IMR-90 (cell line): Measurements from ENCODE around the gene TENM4. TPM values are rescaled to one million over a fixed set of nuclear protein-coding genes. Genes with fewer than 3 reads are reported as not detected.

Experiments
- ATAC-seq: fragments of 200-7000 bp; cut with Tn5 transposase; 2 replicates; pipeline ENCODE4 v1.9.1; 2020; ENCODE audit warnings: low read depth, mild to moderate bottlenecking, moderate library complexity
- BruUV-seq: library from RNA; stranded (reverse); fragments of 400-500 nt; replicated peaks from 2 replicates; lab custom pipeline; 2021; lab: Mats Ljungman, UMichigan
- CTCF ChIA-PET: fragments of 300-600 bp; formaldehyde crosslinking; extraction: SDS; loops from one replicate; lab custom pipeline; 2021; ENCODE audit warnings: antibody characterized with exemption; lab: Yijun Ruan, JAX
- POLR2A ChIA-PET: fragments of 300-600 bp; sonication (Branson Sonifier 250); formaldehyde crosslinking; loops from one replicate; lab custom pipeline; 2022; ENCODE audit warnings: antibody characterized with exemption; ENCODE audit not compliant: unreplicated experiment; lab: Charles Lee
- DNase-seq: peaks from one replicate; pipeline ENCODE4 v3.0.0; 2013
- H2AFZ ChIP-seq: replicated peaks from 2 replicates; pipeline ENCODE3; 2013; ENCODE audit warnings: low read length, mild to moderate bottlenecking; ENCODE audit not compliant: poor library complexity
- H2AK5ac ChIP-seq: 2 replicates; pipeline ENCODE4 v1.6.1; 2013; ENCODE audit warnings: low read depth, low read length, inconsistent platforms
- H2AK9ac ChIP-seq: replicated peaks from 2 replicates; pipeline ENCODE3; 2013; ENCODE audit warnings: mild to moderate bottlenecking, low read depth, low read length, moderate library complexity; ENCODE audit not compliant: poor library complexity
- H2BK120ac ChIP-seq: 2 replicates; pipeline ENCODE4 v1.6.1; 2013; ENCODE audit warnings: low read depth, low read length, inconsistent platforms
- H2BK15ac ChIP-seq: 3 replicates; pipeline ENCODE4 v1.6.1; 2013; ENCODE audit warnings: low read depth, low read length, inconsistent platforms
- H2BK20ac ChIP-seq: 2 replicates; pipeline ENCODE4 v1.6.1; 2013; ENCODE audit warnings: low read depth, mild to moderate bottlenecking, inconsistent platforms, low read length, moderate library complexity
- H2BK5ac ChIP-seq: 2 replicates; pipeline ENCODE4 v1.6.1; 2013; ENCODE audit warnings: mild to moderate bottlenecking, low read depth, low read length, inconsistent platforms; ENCODE audit not compliant: poor library complexity, severe bottlenecking
- H3K14ac ChIP-seq: replicated peaks from 2 replicates; pipeline ENCODE4 v1.6.1; 2013; ENCODE audit warnings: low read depth, low read length, inconsistent platforms
- H3K18ac ChIP-seq: 2 replicates; pipeline ENCODE4 v1.6.1; 2013; ENCODE audit warnings: low read depth, low read length, control low read depth
- H3K23ac ChIP-seq: 2 replicates; pipeline ENCODE4 v1.6.1; 2013; ENCODE audit warnings: low read depth, low read length, inconsistent platforms
- H3K27ac ChIP-seq: 2 replicates; pipeline ENCODE4 v1.5.1; 2013; ENCODE audit warnings: mild to moderate bottlenecking, control low read depth, low read length; ENCODE audit not compliant: insufficient read depth
- H3K27me3 ChIP-seq: 2 replicates; pipeline ENCODE4 v1.6.1; 2013; ENCODE audit warnings: low read length; ENCODE audit not compliant: control insufficient read depth, insufficient read depth
- H3K36me3 ChIP-seq: 2 replicates; pipeline ENCODE4 v1.6.1; 2013; ENCODE audit warnings: low read length, mixed read lengths; ENCODE audit not compliant: control insufficient read depth, insufficient read depth
- H3K4ac ChIP-seq: 2 replicates; pipeline ENCODE4 v1.6.1; 2013; ENCODE audit warnings: low read depth, low read length, inconsistent platforms
- H3K4me1 ChIP-seq: 2 replicates; pipeline ENCODE4 v1.6.1; 2013; ENCODE audit warnings: low read length, mixed read lengths; ENCODE audit not compliant: control insufficient read depth, insufficient read depth
- H3K4me2 ChIP-seq: 2 replicates; pipeline ENCODE4 v1.6.1; 2013; ENCODE audit warnings: low read depth, mild to moderate bottlenecking, control low read depth, low read length, moderate library complexity
- H3K4me3 ChIP-seq: 2 replicates; pipeline ENCODE4 v1.5.1; 2013; ENCODE audit warnings: low read depth, mild to moderate bottlenecking, control low read depth, low read length, moderate library complexity; ENCODE audit not compliant: insufficient read depth
- H3K56ac ChIP-seq: 2 replicates; pipeline ENCODE4 v1.6.1; 2013; ENCODE audit warnings: low read length, inconsistent platforms; ENCODE audit not compliant: insufficient read depth; ENCODE audit errors: extremely low read depth
- H3K79me1 ChIP-seq, 2 experiments: 2 replicates each; pipeline ENCODE4 v1.6.1; 2013; ENCODE audit warnings: low read length in 2 of 2, inconsistent platforms in 1 of 2, low read depth in 1 of 2
- H3K9ac ChIP-seq: 2 replicates; pipeline ENCODE4 v1.6.1; 2013; ENCODE audit warnings: low read depth, low read length, control low read depth
- H3K9me1 ChIP-seq: 2 replicates; pipeline ENCODE4 v1.6.1; 2013; ENCODE audit warnings: low read length, inconsistent platforms; ENCODE audit not compliant: insufficient read depth
- H3K9me3 ChIP-seq: 2 replicates; pipeline ENCODE4 v1.6.1; 2013; ENCODE audit warnings: low read length; ENCODE audit not compliant: control insufficient read depth, insufficient read depth
- H4K20me1 ChIP-seq: 2 replicates; pipeline ENCODE4 v1.6.1; 2013; ENCODE audit warnings: low read length, inconsistent platforms; ENCODE audit not compliant: insufficient read depth
- H4K5ac ChIP-seq: 2 replicates; pipeline ENCODE4 v1.6.1; 2013; ENCODE audit warnings: mild to moderate bottlenecking, low read depth, low read length, control low read depth
- H4K8ac ChIP-seq, 2 experiments: 2 replicates each; pipeline ENCODE4 v1.6.1; 2013; ENCODE audit warnings: low read depth in 2 of 2, low read length in 2 of 2, control low read depth in 1 of 2, inconsistent platforms in 1 of 2
- H4K91ac ChIP-seq: 2 replicates; pipeline ENCODE4 v1.6.1; 2013; ENCODE audit warnings: low read depth, low read length, inconsistent platforms; ENCODE audit not compliant: insufficient read depth
- BHLHE40 ChIP-seq: fragments of 150-350 bp; IDR thresholded peaks from 2 replicates; pipeline ENCODE4 v1.6.1; 2016; ENCODE audit warnings: mild to moderate bottlenecking, low read depth, low read length
- CEBPB ChIP-seq: IDR thresholded peaks from 2 replicates; pipeline ENCODE4 v1.6.1; 2012; ENCODE audit warnings: low read depth, low read length, improper control_type of control experiment
- CHD1 ChIP-seq: IDR thresholded peaks from 2 replicates; pipeline ENCODE4 v1.6.1; 2012; ENCODE audit warnings: low read depth, low read length, improper control_type of control experiment
- CTCF ChIP-seq: conservative IDR thresholded peaks from 2 replicates; pipeline ENCODE4 v1.5.1; 2012; ENCODE audit warnings: mild to moderate bottlenecking, low read depth, low read length, improper control_type of control experiment
- ELK1 ChIP-seq: fragments of 150-350 bp; IDR thresholded peaks from 2 replicates; pipeline ENCODE4 v1.6.1; 2016; ENCODE audit warnings: low read depth, mild to moderate bottlenecking, low read length, moderate library complexity, borderline replicate concordance
- FOS ChIP-seq: fragments of 150-350 bp; IDR thresholded peaks from 2 replicates; pipeline ENCODE4 v1.6.1; 2016; ENCODE audit warnings: low read depth, low read length
- MAFK ChIP-seq: IDR thresholded peaks from 2 replicates; pipeline ENCODE4 v1.6.1; 2012; ENCODE audit warnings: low read depth, low read length, improper control_type of control experiment
- MAZ ChIP-seq: IDR thresholded peaks from 2 replicates; pipeline ENCODE4 v1.6.1; 2012; ENCODE audit warnings: low read depth, mild to moderate bottlenecking, low read length, improper control_type of control experiment, moderate library complexity, borderline replicate concordance
- MXI1 ChIP-seq: IDR thresholded peaks from 2 replicates; pipeline ENCODE4 v1.6.1; 2012; ENCODE audit warnings: low read depth, mild to moderate bottlenecking, low read length, moderate library complexity, borderline replicate concordance
- NFE2L2 ChIP-seq: fragments of 150-350 bp; IDR thresholded peaks from 2 replicates; pipeline ENCODE4 v1.6.1; 2016; ENCODE audit warnings: low read depth, mild to moderate bottlenecking, low read length
- POLR2A ChIP-seq: IDR thresholded peaks from 2 replicates; pipeline ENCODE4 v1.6.1; 2012; ENCODE audit warnings: mild to moderate bottlenecking, low read depth, low read length
- RAD21 ChIP-seq: IDR thresholded peaks from 2 replicates; pipeline ENCODE4 v1.6.1; 2012; ENCODE audit warnings: low read length, improper control_type of control experiment
- RCOR1 ChIP-seq: IDR thresholded peaks from 2 replicates; pipeline ENCODE4 v1.6.1; 2012; ENCODE audit warnings: mild to moderate bottlenecking, low read length, improper control_type of control experiment; ENCODE audit not compliant: insufficient replicate concordance
- RFX5 ChIP-seq: IDR thresholded peaks from 2 replicates; pipeline ENCODE4 v1.8.0; 2012; ENCODE audit warnings: low read depth, mild to moderate bottlenecking, low read length, moderate library complexity
- SMC3 ChIP-seq: fragments of 150-350 bp; IDR thresholded peaks from 2 replicates; pipeline ENCODE4 v1.6.1; 2016; ENCODE audit warnings: low read depth, mild to moderate bottlenecking, antibody characterized with exemption, low read length, moderate library complexity
- WGBS, 2 experiments: methylation state at CpG; one replicate each; pipeline versions ENCODE4 v1.1.5 to v1.1.7; 2013; ENCODE audit warnings: missing lambda C conversion rate in 2 of 2; ENCODE audit not compliant: insufficient read length in 1 of 2; ENCODE audit errors: extremely low coverage in 2 of 2; 5-methylcytosine and 5-hydroxymethylcytosine counted together
- dilution Hi-C: fragments of 300-500 bp; cut with HindIII; formaldehyde crosslinking; loops from one replicate; pipeline ENCODE4 v1.14.3; 2018; ENCODE audit warnings: low sequenced_read_pairs; ENCODE audit not compliant: unreplicated experiment
- in situ Hi-C: fragments of 300-500 bp; cut with MboI; formaldehyde crosslinking; loops from 3 replicates; pipeline ENCODE4 v1.14.3; 2019; ENCODE audit warnings: low sequenced_read_pairs, inconsistent platforms, mixed read lengths
- intact Hi-C: fragments of 100-400 bp; cut with micrococcal nuclease; formaldehyde crosslinking; loops from 2 replicates; pipeline ENCODE4 v1.10.0; 2022
- polyA plus RNA-seq, 3 experiments: library from polyadenylated mRNA; depleted of rRNA; stranded (reverse); fragments of >200 nt; gene quantifications; 2 replicates each; pipeline ENCODE4 v1.2.3, GENCODE V29; 2012; ENCODE audit warnings: low replicate concordance in 1 of 3
- total RNA-seq: library from RNA; depleted of rRNA; stranded (reverse); fragments of >200 nt; gene quantifications from 2 replicates; pipeline ENCODE4 v1.2.3, GENCODE V29; 2012
- TF ChIP-seq, protein P1 (sequence below): fragments of 150-350 bp; IDR thresholded peaks from 2 replicates; pipeline ENCODE4 v1.6.1; 2017; ENCODE audit warnings: mild to moderate bottlenecking, antibody characterized with exemption, low read length, low read depth

TENM4 gene
- total and polyA plus RNA-seq, 2 of the 4 experiments (the other 2 are of a cell fraction): 7.4 to 9.0 TPM

- H3K4me2 ChIP-seq: no peak overlapping the region
- no peak overlapping the region for H3K23ac ChIP-seq
- intact Hi-C loops: no loop called here
- no peak overlapping the region for H4K5ac ChIP-seq
- H3K9me3 ChIP-seq: no peaks in the 10 kb centered on the region
- H4K20me1 ChIP-seq: no peaks in the 10 kb centered on the region
- no peaks in the 10 kb centered on the region for H3K27me3 ChIP-seq
- H2AK5ac ChIP-seq: no peak overlapping the region
- no peaks in the 10 kb centered on the region; the same call in 1 of the 2 replicates for H3K36me3 ChIP-seq
- no CpG with 5 or more reads among the region's 4 CpGs for WGBS, 2 experiments
- H2BK15ac ChIP-seq: no peak overlapping the region
- no peak overlapping the region for H3K4me3 ChIP-seq
- TF ChIP-seq, protein P1, sequence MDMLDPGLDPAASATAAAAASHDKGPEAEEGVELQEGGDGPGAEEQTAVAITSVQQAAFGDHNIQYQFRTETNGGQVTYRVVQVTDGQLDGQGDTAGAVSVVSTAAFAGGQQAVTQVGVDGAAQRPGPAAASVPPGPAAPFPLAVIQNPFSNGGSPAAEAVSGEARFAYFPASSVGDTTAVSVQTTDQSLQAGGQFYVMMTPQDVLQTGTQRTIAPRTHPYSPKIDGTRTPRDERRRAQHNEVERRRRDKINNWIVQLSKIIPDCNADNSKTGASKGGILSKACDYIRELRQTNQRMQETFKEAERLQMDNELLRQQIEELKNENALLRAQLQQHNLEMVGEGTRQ: no peak
- TF ChIP-seq CHD1 (no peak), CTCF (no peak), POLR2A (no peak), MAFK (no peak), FOS (no peak), RFX5 (no peak), SMC3 (no peak), RCOR1 (no peak), ELK1 (no peak), RAD21 (no peak), MXI1 (no peak), BHLHE40 (no peak), CEBPB (no peak), NFE2L2 (no peak), MAZ (no peak)
- no TSS peak for BruUV-seq
- H4K8ac ChIP-seq: no peak overlapping the region
- no peak overlapping the region for H2AK9ac ChIP-seq
- H3K79me1 ChIP-seq: no peaks in the 10 kb centered on the region; a peak in 1 of 4 replicates
- H4K91ac ChIP-seq: no peak overlapping the region
- no peak overlapping the region for H2BK5ac ChIP-seq
- no peak overlapping the region for H2BK120ac ChIP-seq
- ATAC-seq (no peak), DNase-seq (no peak)
- no peak overlapping the region for H3K18ac ChIP-seq
- ChIA-PET POLR2A (no interaction called here), CTCF (interaction anchor here (1.4 kb wide), 1 partner anchor 10 kb away, joined by 3 read pairs; no protein-coding TSS in a partner anchor)
- peaks cover 3% of the 10 kb centered on the region; the same call in 1 of the 2 replicates for H3K4me1 ChIP-seq
- peaks cover 4% of the 10 kb centered on the region; the same call in 1 of the 2 replicates for H3K9me1 ChIP-seq
- H3K4ac ChIP-seq: no peak overlapping the region
- H2AFZ ChIP-seq: no peak overlapping the region
- no peak overlapping the region for H3K56ac ChIP-seq
- dilution Hi-C loops: no loop called here
- H3K9ac ChIP-seq: no peak overlapping the region
- no peak overlapping the region for H3K27ac ChIP-seq
- H3K14ac ChIP-seq: no peak overlapping the region
- in situ Hi-C loops: no loop called here
- no peak overlapping the region for H2BK20ac ChIP-seq
Observed at GRCh38 chr11:79308429-79308828, 132.4 kb downstream of the TENM4 start.
